Right lung (tissue), 5 donors: ENCODE data around the gene MDK. TPM values are rescaled to one million over a fixed set of nuclear protein-coding genes. Genes with fewer than 3 reads are reported as not detected.

Experiments
- DNase-seq, 2 donors: peaks; one replicate each; pipeline ENCODE4 v3.0.0-alpha.2; 2013
- polyA plus RNA-seq, 5 donors: library from polyadenylated mRNA; unstranded; fragments of 120-200 nt; gene quantifications; one replicate each; pipeline versions ENCODE4 v1.2.1 to v1.2.3, GENCODE V29; 2013; ENCODE audit warnings: inconsistent platforms in 1 of 5, low replicate concordance in 1 of 5; ENCODE audit not compliant: insufficient read length in 5 of 5, insufficient read depth in 1 of 5

Gene MDK
- polyA plus RNA-seq, 5 donors, result 772 to 1,227 (median 952) TPM

GRCh38 chr11:46380340-46381047 lies 975 bp upstream of the MDK start:
- peak; percentile 63 to 71 for DNase-seq

DNA sequence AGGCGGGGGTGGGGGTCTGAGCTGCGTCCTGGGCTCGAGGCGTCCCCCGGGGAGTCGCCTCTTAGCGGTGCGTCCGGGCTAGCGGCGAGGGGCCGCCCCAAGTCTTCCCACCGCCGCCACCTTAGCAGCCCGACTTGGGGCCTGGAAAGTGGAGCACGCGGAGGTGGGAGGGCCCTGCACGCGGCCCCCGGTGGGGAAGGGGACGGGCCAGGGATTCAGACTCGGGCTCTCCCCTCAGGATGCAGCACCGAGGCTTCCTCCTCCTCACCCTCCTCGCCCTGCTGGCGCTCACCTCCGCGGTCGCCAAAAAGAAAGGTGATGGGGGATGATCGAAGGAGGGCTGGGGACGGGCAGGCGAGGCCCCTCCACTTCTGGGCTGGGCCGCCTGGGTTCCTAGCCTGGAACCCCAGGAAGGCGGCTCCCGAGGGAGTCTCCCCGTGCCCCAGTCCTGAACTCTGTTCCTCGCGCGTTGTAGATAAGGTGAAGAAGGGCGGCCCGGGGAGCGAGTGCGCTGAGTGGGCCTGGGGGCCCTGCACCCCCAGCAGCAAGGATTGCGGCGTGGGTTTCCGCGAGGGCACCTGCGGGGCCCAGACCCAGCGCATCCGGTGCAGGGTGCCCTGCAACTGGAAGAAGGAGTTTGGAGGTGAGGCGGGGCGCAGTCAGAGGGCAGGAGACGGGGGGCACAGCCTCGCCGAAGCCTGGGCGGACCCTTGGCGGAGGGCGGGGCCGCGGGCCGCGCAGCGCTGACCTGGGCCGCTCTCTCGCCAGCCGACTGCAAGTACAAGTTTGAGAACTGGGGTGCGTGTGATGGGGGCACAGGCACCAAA lies 563 bp downstream of the MDK start:
- no peak for DNase-seq

DNA sequence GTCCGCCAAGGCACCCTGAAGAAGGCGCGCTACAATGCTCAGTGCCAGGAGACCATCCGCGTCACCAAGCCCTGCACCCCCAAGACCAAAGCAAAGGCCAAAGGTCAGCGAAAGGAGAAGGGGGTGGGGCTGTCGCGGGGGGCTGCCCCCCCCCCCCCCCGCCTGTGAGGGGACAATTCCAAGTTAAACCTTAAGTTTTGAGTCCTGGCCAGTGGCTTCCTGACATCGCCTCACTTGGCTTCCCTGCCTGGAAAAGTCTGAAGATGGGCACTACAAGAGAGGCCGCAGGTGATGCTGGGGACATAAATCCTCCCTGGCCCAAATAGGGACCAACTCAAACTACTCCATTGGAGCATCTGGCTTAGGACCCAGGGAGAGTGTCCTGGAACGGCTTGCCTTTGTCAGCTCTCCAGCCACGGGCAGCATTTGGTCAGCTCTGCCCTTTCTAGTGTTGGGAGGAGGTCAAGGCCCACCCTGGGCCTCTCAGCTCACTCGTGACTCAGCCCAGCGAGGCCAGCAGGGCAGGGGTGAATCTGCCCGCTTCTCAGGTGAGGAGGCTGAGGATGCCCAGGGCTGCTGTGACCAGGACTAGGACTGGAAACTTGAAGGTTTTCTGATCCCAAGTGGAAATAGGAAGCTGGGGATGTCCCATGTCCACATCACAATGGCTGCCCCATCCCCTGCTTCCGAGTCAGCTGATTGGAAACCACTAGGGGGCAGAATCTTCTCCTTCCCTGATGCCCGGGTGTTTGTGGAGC lies 1.4 kb downstream of the MDK start:
- DNase-seq, result no peak

DNA sequence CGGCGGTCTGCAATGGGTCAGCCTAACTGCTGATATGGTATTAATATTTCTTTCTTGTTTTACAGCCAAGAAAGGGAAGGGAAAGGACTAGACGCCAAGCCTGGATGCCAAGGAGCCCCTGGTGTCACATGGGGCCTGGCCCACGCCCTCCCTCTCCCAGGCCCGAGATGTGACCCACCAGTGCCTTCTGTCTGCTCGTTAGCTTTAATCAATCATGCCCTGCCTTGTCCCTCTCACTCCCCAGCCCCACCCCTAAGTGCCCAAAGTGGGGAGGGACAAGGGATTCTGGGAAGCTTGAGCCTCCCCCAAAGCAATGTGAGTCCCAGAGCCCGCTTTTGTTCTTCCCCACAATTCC lies 1.9 kb downstream of the MDK start:
- DNase-seq, result no peak

- no peak for DNase-seq
Measured at GRCh38 chr11:46383974-46384701, 2.7 kb downstream of the MDK start.

- DNase-seq, result no peak
Measured at GRCh38 chr11:46385169-46386004, 3.9 kb downstream of the MDK start.

GRCh38 chr11:46386005-46386578 lies 4.6 kb downstream of the MDK start:
- DNase-seq, result no peak

- DNase-seq, result no peak
Measured at GRCh38 chr11:46386674-46387073, 5.2 kb downstream of the MDK start.

DNA sequence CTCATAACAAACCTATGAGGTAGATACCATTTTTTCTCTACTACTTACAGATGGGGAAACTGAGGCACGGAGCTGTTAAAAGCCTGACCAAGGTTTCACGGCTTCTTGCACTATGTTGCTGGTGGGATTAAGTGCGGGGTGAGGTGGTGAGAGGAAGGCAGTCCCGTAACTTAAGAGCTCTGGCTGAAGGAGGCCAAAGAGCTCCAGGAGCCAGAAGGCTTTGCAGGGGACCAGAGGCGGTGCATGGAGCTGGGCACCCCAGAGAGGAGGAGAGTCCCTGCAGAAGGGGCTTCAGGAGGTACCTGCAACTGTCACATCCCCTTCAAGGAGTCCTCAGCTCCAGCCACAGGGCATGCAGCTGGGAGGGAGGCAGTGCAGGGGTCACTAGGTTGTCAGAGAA lies 6.0 kb downstream of the MDK start:
- no peak for DNase-seq

DNA sequence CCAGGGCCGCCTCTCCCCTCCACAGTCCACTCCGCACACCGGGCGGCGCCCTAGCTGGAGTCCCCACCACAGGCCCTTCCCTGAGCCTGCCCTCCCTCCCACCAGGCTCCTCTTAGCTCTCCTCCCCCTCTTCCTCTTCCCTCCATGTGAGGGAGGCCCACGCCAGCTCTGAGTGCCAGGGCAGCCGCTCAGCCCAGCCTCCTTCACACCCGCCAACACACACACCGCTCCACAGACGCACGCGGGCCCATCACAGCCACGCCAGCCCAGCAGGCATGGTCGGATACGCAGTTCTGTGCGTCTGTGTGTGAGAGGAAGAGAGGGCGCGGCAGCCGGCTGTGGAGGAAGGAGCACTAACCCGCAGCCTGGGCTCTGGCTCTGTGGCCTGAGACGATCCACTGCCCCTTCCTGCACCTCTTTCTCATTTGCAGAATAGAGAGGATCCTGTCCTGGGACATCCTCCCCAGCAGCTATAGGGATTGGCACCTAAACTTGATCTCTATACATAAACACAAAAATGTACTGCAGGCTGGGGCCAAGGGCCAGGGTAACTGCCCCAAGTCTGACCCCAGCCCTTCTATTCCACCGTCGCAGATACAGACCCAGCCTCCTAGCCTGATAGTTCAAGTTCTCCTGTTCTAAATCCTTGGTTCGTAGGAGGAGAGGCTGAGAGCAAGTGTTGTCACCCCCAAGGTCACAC lies 6.6 kb downstream of the MDK start:
- DNase-seq, result no peak

- no peak for DNase-seq
Measured at GRCh38 chr11:46388619-46389449, 7.4 kb downstream of the MDK start.

DNA sequence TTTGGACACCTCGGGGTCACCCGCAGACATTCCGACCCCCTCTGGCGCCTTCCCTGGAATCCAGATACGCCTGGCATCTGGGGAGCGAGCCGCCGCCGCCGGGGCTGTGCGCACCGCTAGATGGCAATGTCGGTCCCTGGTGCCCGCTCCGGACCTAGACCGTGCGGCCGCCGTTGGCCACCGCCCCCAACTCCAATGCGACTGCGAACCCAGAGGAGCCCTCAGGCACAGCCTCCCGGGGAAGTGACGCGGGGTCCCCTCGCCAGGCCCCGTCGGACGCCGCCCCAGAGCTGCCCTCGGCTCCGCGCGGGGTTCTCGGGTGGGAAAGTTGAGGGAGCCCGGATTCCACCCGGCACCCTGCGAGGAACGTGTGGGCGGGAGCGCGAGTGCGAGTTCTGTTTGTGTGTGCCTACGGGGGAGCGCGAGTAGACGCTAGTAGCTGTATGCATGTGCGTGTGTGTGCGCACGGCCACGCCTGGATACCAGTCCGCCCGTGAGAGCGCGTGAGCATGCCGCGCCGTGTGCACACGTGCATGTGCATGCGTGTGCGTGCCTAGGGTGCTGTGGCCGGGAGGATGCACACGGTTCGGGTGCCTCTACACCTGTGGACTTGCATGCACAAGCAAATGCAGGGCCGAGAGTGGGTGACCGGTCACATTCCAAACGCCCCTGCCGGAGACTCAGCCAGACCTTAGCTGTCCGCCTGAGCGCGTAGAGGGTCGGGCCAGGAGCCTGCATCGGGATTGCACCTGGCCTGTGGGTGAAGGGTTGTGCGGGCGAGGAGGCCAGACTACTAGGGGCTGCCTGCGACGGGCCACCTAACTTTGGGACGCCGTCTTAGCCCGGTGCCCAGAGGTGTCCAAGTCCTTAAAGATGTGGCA lies 8.2 kb downstream of the MDK start:
- peak in 1 of 2 donors; percentile 56 for DNase-seq

GRCh38 chr11:46390331-46391171 lies 9.1 kb downstream of the MDK start:
- DNase-seq, result no peak

DNA sequence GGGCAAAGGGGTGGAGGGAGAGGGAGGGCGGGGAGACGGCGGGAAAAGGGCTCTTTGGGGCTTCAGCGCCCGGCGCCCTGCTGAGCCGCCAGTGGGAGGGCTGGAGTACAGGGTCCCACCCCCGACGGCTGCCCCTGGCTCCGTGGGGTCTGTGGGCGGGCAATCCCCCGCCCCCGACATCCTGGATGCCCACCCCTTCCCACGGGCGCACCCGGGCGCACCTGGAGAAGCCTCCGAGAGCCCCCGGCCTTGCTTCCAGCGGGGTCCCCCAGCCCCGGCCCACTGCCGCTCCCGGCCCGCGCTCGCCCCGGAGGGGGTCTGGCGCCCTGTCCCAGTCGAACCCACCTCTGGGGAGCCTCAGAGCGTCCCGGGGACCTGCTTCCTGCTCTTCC lies 9.7 kb downstream of the MDK start:
- no peak for DNase-seq

DNA sequence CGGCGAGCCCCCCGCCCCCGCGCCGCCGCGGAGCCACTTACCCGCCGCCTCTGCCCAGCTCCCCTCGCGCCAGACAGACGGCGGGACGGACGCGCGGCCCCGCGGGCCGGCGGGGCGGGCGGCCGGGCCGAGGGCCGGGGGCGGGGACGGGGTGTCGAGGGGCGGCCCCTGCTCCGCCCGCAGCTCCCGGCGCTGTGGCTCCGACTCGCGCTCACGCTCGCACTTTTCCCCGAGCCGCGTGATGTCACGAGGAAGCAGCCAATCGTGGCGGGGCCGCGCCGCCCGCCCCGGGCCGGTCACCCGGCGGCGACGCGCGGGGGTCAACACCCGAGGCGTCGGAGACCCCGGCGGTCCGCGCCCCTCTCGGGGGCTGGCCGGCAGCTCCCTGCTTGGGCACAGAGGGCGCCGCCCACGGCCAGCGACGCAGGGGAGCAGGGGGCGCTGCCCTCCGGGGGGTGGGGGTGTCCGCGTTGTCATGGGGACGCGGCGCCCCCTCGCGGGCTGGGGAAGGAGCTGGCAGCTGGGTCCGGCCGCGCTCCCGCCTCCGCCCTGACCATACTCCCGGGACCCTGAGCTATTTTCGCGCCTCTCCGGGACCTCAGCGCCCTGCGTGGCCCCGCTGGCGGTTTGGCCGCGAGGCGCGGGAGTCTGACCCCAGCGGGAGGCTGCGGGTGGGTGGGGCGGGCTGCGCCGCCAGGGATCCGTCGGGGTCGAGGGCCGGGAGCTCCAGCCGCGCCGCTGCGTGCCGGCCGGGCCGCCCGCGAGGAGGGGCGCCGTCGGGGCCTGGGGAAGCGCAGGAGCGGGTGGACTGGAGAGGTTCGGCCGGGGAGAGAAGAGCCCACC lies 10.3 kb downstream of the MDK start, which contains the start of gene CHRM4:
Gene CHRM4 (minus strand): TSS at position 199 of the 843 bp plus-strand sequence. CDS start 5,219 bp downstream, outside the sequence.
- DNase-seq, result no peak
